Putamen (tissue), 1 donor: Measurements from ENCODE around the gene GATAD2B.
"Not testable (repeated sequence)": the region's sequence is repeated elsewhere in the genome, so short reads cannot be mapped to it uniquely, and the experiment has no call there.

Source experiments
- DNase-seq: peaks from one replicate; pipeline ENCODE4 v3.0.0-alpha.2; 2016; ENCODE audit warnings: low spot score

GATAD2B gene

GRCh38 chr1:153888533-153888932, 34.2 kb downstream of the GATAD2B start:
- DNase-seq = no peak

DNA sequence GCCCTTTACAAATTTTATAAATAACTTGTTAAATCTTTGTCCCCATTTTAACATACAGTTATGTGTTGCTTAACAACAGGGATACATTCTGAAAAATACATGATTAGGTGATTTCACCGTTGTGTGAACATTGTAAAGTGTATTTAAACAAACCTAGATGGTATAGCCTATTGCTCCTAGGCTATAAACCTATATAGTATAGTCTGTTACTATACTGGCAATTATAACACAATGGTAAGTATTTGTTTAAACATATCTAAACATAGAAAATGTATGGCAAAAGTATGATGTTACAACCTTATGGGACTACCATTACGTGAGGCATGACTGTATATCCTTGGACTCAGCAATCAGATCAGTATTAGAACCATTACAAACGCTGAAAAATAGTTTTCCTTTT, 36.6 kb downstream of the GATAD2B start:
- no peak for DNase-seq

DNA sequence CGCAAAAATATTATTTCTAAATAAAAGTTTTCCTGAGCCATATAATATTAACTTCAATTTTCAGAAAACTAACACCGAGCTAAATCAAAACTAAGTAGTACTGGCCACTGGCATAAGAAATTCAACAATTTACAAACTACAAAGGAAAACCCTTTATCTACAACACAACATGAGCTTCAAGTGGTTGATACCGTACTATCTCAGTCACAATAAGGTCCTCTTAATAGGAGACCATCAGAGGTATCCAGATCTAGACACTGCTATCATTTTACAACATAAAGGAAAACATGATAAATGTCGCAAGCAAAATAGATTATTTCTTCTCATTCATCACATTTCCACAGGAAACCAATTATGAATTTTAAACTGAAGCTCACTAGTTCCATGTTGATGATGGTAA, 39.5 kb downstream of the GATAD2B start:
- DNase-seq = no peak

GRCh38 chr1:153882296-153882912, 40.4 kb downstream of the GATAD2B start:
- no peak for DNase-seq

DNA sequence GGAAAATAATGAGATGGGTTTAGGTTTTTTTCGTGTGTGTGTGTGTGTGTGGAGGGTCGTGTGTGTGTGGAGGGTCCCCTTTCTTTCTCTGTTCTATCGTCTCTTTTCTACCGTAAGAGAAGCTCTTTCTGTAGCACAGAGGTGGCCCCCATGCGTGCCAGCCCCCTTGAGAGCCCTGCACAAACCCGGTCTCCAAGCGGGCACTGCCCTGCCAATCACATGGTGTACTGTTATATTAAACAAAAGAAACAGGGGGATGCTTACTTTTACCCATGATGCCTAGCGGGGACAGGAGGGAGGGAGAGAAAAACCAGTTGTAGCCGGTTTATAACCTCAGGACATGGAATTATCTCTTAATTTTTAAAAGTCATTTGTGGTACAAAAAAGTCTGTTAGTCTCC, 41.0 kb downstream of the GATAD2B start:
- peak; percentile 7 for DNase-seq

DNA sequence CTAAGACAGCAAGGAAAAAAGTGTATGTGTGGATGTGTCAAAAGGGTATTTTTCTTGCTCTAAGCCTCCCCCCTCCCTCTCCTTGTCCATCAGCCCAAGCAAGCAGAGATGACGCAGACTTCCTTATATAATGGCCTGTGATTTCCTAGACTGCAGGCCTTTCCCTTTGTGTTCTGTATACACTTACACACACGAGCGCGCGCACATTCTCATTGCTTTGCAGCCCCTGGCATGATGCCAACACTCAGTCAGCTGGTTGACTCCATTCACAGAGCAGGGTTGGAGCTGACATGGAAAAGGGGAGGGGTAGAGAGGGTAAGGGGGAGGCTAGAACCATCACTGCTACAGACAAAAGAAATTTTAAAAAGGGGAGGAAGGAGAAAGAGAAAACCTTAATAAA, 41.8 kb downstream of the GATAD2B start:
- DNase-seq = peak; percentile 94

GRCh38 chr1:153880024-153880423, 42.7 kb downstream of the GATAD2B start:
- DNase-seq = no peak

DNA sequence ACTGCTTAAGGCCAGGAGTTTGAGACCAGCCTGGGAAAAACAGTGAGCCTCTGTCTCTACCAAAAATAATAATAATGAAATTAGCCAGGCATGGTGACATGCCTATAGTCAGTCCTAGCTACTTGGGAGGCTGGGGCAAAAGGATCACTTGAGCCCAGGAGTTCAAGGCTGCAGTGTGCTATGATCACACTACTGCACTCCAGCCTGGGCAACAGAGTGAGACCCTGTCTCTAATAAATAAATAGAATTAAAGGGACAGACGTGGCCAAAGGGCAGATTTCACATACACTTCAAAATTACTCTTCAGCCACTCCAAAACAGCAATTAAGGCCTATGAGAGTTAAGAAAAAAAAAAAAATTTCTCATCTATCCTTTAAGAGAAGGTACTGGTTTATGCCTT, 45.7 kb downstream of the GATAD2B start:
- DNase-seq = no peak

- DNase-seq = no peak
These were observed 49.8 kb downstream of the GATAD2B start for GRCh38 chr1:153872934-153873333.

DNA sequence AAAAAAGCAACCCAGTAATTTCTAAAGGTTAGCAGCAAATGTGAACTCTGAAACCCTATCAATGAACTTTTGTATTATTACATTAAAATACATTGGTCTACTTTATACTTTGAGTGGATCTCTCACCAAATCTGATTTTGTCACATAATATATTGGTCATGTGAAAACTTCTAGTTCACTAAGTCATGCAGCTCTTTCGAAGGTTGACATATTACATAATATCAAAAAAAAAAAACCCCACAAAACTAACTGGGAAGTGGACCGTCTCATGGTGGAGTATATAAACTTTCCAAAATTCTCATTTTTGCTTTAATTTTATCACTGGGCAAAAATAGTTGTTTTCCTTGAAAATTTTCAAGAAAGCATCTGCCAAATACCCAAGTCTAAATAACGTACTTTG, 50.4 kb downstream of the GATAD2B start:
- no peak for DNase-seq

- DNase-seq = no peak
These were observed 53.3 kb downstream of the GATAD2B start for GRCh38 chr1:153869486-153869885.

GRCh38 chr1:153866045-153866850, 56.5 kb downstream of the GATAD2B start:
- no peak for DNase-seq

DNA sequence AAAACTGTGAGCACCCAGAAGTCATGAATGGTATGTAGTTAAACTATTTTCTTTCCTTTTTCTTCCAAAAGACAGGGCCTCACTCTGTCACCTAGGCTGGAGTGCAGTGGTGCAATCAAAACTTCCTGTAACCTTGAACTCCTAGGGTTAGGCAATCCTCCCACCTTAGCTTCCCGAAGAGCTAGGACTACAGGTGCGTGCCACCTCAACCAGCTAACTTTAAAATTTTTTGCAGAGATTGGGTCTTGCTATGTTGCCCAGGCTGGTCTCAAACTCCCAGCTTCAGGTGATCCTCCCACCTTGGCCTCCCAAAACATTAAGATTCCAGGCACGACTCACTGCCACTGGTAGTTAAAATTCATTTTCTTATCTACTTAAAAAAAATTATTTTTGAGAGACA, 62.5 kb downstream of the GATAD2B start:
- DNase-seq = no peak

DNA sequence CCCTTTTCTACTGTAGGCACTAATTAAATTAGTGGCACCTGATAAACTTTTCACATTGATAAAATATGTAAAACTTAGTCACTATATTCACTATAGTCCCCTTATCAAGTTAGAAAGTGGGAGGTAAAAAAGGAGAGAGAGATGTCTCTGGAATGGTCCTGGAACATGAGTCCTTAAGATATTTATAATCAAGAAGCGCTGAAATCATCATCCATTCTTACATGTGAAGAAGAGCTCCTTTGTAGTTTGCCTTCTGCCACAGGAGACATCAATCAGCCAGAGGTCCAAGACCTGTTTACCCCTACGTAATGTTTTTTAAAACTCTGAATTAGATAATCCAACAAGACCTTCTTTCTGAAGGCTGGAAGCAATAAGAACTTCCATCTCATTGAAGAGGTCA, 65.3 kb downstream of the GATAD2B start:
- DNase-seq = no peak

- DNase-seq = no peak
These were observed 66.0 kb downstream of the GATAD2B start for GRCh38 chr1:153856763-153857162.

DNA sequence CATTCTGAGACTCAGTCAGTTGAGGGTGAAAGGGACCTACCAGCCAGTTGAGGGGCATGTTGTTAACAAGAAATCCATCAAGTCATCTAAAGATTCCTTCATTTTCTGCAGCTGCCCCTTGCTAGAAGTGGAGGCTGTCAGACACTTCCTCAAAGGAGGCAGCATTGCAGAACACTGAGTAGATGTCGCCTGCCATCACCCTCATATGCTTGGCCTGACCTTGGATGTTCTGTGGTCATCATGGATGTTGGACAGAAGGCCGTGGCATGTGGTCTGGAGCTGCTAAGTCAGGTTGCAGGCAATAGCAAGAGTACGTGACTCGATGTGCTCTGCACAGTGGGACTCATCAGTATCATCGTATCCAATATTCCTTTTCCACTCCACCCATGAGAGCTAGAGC, 70.6 kb downstream of the GATAD2B start:
- no peak for DNase-seq

DNA sequence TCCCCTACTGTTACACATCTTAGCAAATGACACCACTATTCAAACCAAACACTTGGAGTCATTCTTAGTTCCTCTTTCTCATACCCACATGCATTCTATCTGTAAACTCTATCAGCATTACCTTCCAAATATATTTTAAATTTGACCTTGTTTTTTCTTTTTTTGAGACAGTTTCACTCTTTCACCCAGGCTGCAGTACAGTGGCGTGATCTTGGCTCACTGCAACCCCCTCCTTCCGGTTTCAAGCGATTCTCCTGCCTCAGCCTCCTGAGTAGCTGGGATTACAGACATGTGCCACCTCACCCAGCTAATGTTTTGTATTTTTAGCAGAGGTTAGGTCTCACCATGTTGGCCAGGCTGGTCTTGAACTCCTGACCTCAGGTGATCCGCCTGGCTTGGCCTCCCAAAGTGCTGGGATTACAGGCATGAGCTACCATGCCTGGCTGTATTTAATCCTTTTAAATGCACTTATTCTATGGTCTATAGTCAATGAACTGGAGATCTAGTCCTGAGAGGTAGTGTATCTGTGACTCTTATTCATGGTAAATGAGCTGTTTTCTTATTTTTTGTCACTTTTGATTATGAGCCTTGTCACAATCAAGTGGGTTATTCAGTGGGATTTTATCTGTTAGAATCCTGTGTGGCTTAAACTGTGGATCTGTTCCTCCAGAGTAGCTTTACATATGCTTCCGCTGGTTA, 73.1 kb downstream of the GATAD2B start:
- DNase-seq = no peak

- DNase-seq = no peak
These were observed 74.0 kb downstream of the GATAD2B start for GRCh38 chr1:153848805-153849204.

- no peak for DNase-seq
These were observed 77.6 kb downstream of the GATAD2B start for GRCh38 chr1:153845158-153845557.

GRCh38 chr1:153844349-153844748, 78.4 kb downstream of the GATAD2B start:
- DNase-seq = not testable (repeated sequence)

GRCh38 chr1:153842006-153842471, 80.7 kb downstream of the GATAD2B start:
- no peak for DNase-seq

- no peak for DNase-seq
These were observed 81.2 kb downstream of the GATAD2B start for GRCh38 chr1:153841463-153841994.

GRCh38 chr1:153840774-153841173, 82.0 kb downstream of the GATAD2B start:
- not testable (repeated sequence) for DNase-seq
